Endothelial cell of umbilical vein (primary cell): ENCODE measurements around the gene VAV2.

Source experiments
- EZH2 ChIP-seq: IDR thresholded peaks from 2 replicates; pipeline ENCODE4 v1.6.1; 2012; ENCODE audit warnings: borderline replicate concordance, low read depth, mild to moderate bottlenecking, moderate library complexity, low read length, inconsistent platforms; ENCODE audit not compliant: severe bottlenecking
- FOS ChIP-seq: IDR thresholded peaks from 2 replicates; pipeline ENCODE4 v1.6.1; 2011; ENCODE audit warnings: mild to moderate bottlenecking, low read length, moderate library complexity, borderline replicate concordance; ENCODE audit not compliant: insufficient read depth
- JUN ChIP-seq: IDR thresholded peaks from 2 replicates; pipeline ENCODE4 v1.6.1; 2011; ENCODE audit warnings: borderline replicate concordance, low read depth; ENCODE audit not compliant: insufficient read length, insufficient read depth
- MAX ChIP-seq: IDR thresholded peaks from 2 replicates; pipeline ENCODE4 v1.6.1; 2011; ENCODE audit not compliant: insufficient read depth, insufficient read length
- MYC ChIP-seq: IDR thresholded peaks from one replicate; pipeline ENCODE4 v1.6.1; 2011; ENCODE audit warnings: mild to moderate bottlenecking, low read depth, low read length
- POLR2A ChIP-seq: IDR thresholded peaks from 2 replicates; pipeline ENCODE4 v1.6.1; 2012; ENCODE audit warnings: low read depth, mild to moderate bottlenecking, control low read depth, low read length
- POLR2AphosphoS5 ChIP-seq: IDR thresholded peaks from 2 replicates; pipeline ENCODE4 v1.6.1; 2012; ENCODE audit warnings: low read depth, mild to moderate bottlenecking, control low read depth, low read length, moderate library complexity; ENCODE audit not compliant: insufficient read depth
- TF ChIP-seq, protein P1 (sequence below), 2 donors: IDR thresholded peaks; 1 replicate in 1 of 2; 2 replicates in 1 of 2; pipeline ENCODE4 v1.5.1; 2011; ENCODE audit warnings: low read length in 2 of 2, mild to moderate bottlenecking in 2 of 2, moderate library complexity in 2 of 2, control low read depth in 1 of 2, inconsistent platforms in 1 of 2, low read depth in 1 of 2; ENCODE audit not compliant: insufficient read depth in 1 of 2; ENCODE audit errors: extremely low read depth in 1 of 2

- TF ChIP-seq POLR2AphosphoS5 (no peak), POLR2A (no peak), JUN (no peak), MYC (no peak), MAX (no peak), EZH2 (no peak), FOS (no peak)
- TF ChIP-seq, protein P1, sequence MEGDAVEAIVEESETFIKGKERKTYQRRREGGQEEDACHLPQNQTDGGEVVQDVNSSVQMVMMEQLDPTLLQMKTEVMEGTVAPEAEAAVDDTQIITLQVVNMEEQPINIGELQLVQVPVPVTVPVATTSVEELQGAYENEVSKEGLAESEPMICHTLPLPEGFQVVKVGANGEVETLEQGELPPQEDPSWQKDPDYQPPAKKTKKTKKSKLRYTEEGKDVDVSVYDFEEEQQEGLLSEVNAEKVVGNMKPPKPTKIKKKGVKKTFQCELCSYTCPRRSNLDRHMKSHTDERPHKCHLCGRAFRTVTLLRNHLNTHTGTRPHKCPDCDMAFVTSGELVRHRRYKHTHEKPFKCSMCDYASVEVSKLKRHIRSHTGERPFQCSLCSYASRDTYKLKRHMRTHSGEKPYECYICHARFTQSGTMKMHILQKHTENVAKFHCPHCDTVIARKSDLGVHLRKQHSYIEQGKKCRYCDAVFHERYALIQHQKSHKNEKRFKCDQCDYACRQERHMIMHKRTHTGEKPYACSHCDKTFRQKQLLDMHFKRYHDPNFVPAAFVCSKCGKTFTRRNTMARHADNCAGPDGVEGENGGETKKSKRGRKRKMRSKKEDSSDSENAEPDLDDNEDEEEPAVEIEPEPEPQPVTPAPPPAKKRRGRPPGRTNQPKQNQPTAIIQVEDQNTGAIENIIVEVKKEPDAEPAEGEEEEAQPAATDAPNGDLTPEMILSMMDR (IDR thresholded peaks at IDR 0.05; ENCODE audit: extremely low read depth in 1 of 2, insufficient read depth in 1 of 2, low read depth in 1 of 2, low read length in 2 of 2) = no peak
These were observed 241.0 kb downstream of the VAV2 start for GRCh38 chr9:133750982-133751649.
